IMR-90 (cell line): ENCODE measurements around the gene MTG1. TPM values are rescaled to one million over a fixed set of nuclear protein-coding genes. Genes with fewer than 3 reads are reported as not detected.

Source experiments
- ATAC-seq: fragments of 200-7000 bp; cut with Tn5 transposase; 2 replicates; pipeline ENCODE4 v1.9.1; 2020; ENCODE audit warnings: low read depth, mild to moderate bottlenecking, moderate library complexity
- BruUV-seq: library from RNA; stranded (reverse); fragments of 400-500 nt; replicated peaks from 2 replicates; lab custom pipeline; 2021; lab: Mats Ljungman, UMichigan
- CTCF ChIA-PET: fragments of 300-600 bp; formaldehyde crosslinking; extraction: SDS; loops from one replicate; lab custom pipeline; 2021; ENCODE audit warnings: antibody characterized with exemption; lab: Yijun Ruan, JAX
- POLR2A ChIA-PET: fragments of 300-600 bp; sonication (Branson Sonifier 250); formaldehyde crosslinking; loops from one replicate; lab custom pipeline; 2022; ENCODE audit warnings: antibody characterized with exemption; ENCODE audit not compliant: unreplicated experiment; lab: Charles Lee
- DNase-seq: peaks from one replicate; pipeline ENCODE4 v3.0.0; 2013
- H2AFZ ChIP-seq: replicated peaks from 2 replicates; pipeline ENCODE3; 2013; ENCODE audit warnings: low read length, mild to moderate bottlenecking; ENCODE audit not compliant: poor library complexity
- H2AK5ac ChIP-seq: 2 replicates; pipeline ENCODE4 v1.6.1; 2013; ENCODE audit warnings: low read depth, low read length, inconsistent platforms
- H2AK9ac ChIP-seq: replicated peaks from 2 replicates; pipeline ENCODE3; 2013; ENCODE audit warnings: mild to moderate bottlenecking, low read depth, low read length, moderate library complexity; ENCODE audit not compliant: poor library complexity
- H2BK120ac ChIP-seq: 2 replicates; pipeline ENCODE4 v1.6.1; 2013; ENCODE audit warnings: low read depth, low read length, inconsistent platforms
- H2BK15ac ChIP-seq: 3 replicates; pipeline ENCODE4 v1.6.1; 2013; ENCODE audit warnings: low read depth, low read length, inconsistent platforms
- H2BK20ac ChIP-seq: 2 replicates; pipeline ENCODE4 v1.6.1; 2013; ENCODE audit warnings: low read depth, mild to moderate bottlenecking, inconsistent platforms, low read length, moderate library complexity
- H2BK5ac ChIP-seq: 2 replicates; pipeline ENCODE4 v1.6.1; 2013; ENCODE audit warnings: mild to moderate bottlenecking, low read depth, low read length, inconsistent platforms; ENCODE audit not compliant: poor library complexity, severe bottlenecking
- H3K14ac ChIP-seq: replicated peaks from 2 replicates; pipeline ENCODE4 v1.6.1; 2013; ENCODE audit warnings: low read depth, low read length, inconsistent platforms
- H3K18ac ChIP-seq: 2 replicates; pipeline ENCODE4 v1.6.1; 2013; ENCODE audit warnings: low read depth, low read length, control low read depth
- H3K23ac ChIP-seq: 2 replicates; pipeline ENCODE4 v1.6.1; 2013; ENCODE audit warnings: low read depth, low read length, inconsistent platforms
- H3K27ac ChIP-seq: 2 replicates; pipeline ENCODE4 v1.5.1; 2013; ENCODE audit warnings: mild to moderate bottlenecking, control low read depth, low read length; ENCODE audit not compliant: insufficient read depth
- H3K27me3 ChIP-seq: 2 replicates; pipeline ENCODE4 v1.6.1; 2013; ENCODE audit warnings: low read length; ENCODE audit not compliant: control insufficient read depth, insufficient read depth
- H3K36me3 ChIP-seq: 2 replicates; pipeline ENCODE4 v1.6.1; 2013; ENCODE audit warnings: low read length, mixed read lengths; ENCODE audit not compliant: control insufficient read depth, insufficient read depth
- H3K4ac ChIP-seq: 2 replicates; pipeline ENCODE4 v1.6.1; 2013; ENCODE audit warnings: low read depth, low read length, inconsistent platforms
- H3K4me1 ChIP-seq: 2 replicates; pipeline ENCODE4 v1.6.1; 2013; ENCODE audit warnings: low read length, mixed read lengths; ENCODE audit not compliant: control insufficient read depth, insufficient read depth
- H3K4me2 ChIP-seq: 2 replicates; pipeline ENCODE4 v1.6.1; 2013; ENCODE audit warnings: low read depth, mild to moderate bottlenecking, control low read depth, low read length, moderate library complexity
- H3K4me3 ChIP-seq: 2 replicates; pipeline ENCODE4 v1.5.1; 2013; ENCODE audit warnings: low read depth, mild to moderate bottlenecking, control low read depth, low read length, moderate library complexity; ENCODE audit not compliant: insufficient read depth
- H3K56ac ChIP-seq: 2 replicates; pipeline ENCODE4 v1.6.1; 2013; ENCODE audit warnings: low read length, inconsistent platforms; ENCODE audit not compliant: insufficient read depth; ENCODE audit errors: extremely low read depth
- H3K79me1 ChIP-seq, 2 experiments: 2 replicates each; pipeline ENCODE4 v1.6.1; 2013; ENCODE audit warnings: low read length in 2 of 2, inconsistent platforms in 1 of 2, low read depth in 1 of 2
- H3K9ac ChIP-seq: 2 replicates; pipeline ENCODE4 v1.6.1; 2013; ENCODE audit warnings: low read depth, low read length, control low read depth
- H3K9me1 ChIP-seq: 2 replicates; pipeline ENCODE4 v1.6.1; 2013; ENCODE audit warnings: low read length, inconsistent platforms; ENCODE audit not compliant: insufficient read depth
- H3K9me3 ChIP-seq: 2 replicates; pipeline ENCODE4 v1.6.1; 2013; ENCODE audit warnings: low read length; ENCODE audit not compliant: control insufficient read depth, insufficient read depth
- H4K20me1 ChIP-seq: 2 replicates; pipeline ENCODE4 v1.6.1; 2013; ENCODE audit warnings: low read length, inconsistent platforms; ENCODE audit not compliant: insufficient read depth
- H4K5ac ChIP-seq: 2 replicates; pipeline ENCODE4 v1.6.1; 2013; ENCODE audit warnings: mild to moderate bottlenecking, low read depth, low read length, control low read depth
- H4K8ac ChIP-seq, 2 experiments: 2 replicates each; pipeline ENCODE4 v1.6.1; 2013; ENCODE audit warnings: low read depth in 2 of 2, low read length in 2 of 2, control low read depth in 1 of 2, inconsistent platforms in 1 of 2
- H4K91ac ChIP-seq: 2 replicates; pipeline ENCODE4 v1.6.1; 2013; ENCODE audit warnings: low read depth, low read length, inconsistent platforms; ENCODE audit not compliant: insufficient read depth
- FOS ChIP-seq: fragments of 150-350 bp; IDR thresholded peaks from 2 replicates; pipeline ENCODE4 v1.6.1; 2016; ENCODE audit warnings: low read depth, low read length
- MAZ ChIP-seq: IDR thresholded peaks from 2 replicates; pipeline ENCODE4 v1.6.1; 2012; ENCODE audit warnings: low read depth, mild to moderate bottlenecking, low read length, improper control_type of control experiment, moderate library complexity, borderline replicate concordance
- NFE2L2 ChIP-seq: fragments of 150-350 bp; IDR thresholded peaks from 2 replicates; pipeline ENCODE4 v1.6.1; 2016; ENCODE audit warnings: low read depth, mild to moderate bottlenecking, low read length
- RAD21 ChIP-seq: IDR thresholded peaks from 2 replicates; pipeline ENCODE4 v1.6.1; 2012; ENCODE audit warnings: low read length, improper control_type of control experiment
- RCOR1 ChIP-seq: IDR thresholded peaks from 2 replicates; pipeline ENCODE4 v1.6.1; 2012; ENCODE audit warnings: mild to moderate bottlenecking, low read length, improper control_type of control experiment; ENCODE audit not compliant: insufficient replicate concordance
- SMC3 ChIP-seq: fragments of 150-350 bp; IDR thresholded peaks from 2 replicates; pipeline ENCODE4 v1.6.1; 2016; ENCODE audit warnings: low read depth, mild to moderate bottlenecking, antibody characterized with exemption, low read length, moderate library complexity
- WGBS, 2 experiments: methylation state at CpG; one replicate each; pipeline versions ENCODE4 v1.1.5 to v1.1.7; 2013; ENCODE audit warnings: missing lambda C conversion rate in 2 of 2; ENCODE audit not compliant: insufficient read length in 1 of 2; ENCODE audit errors: extremely low coverage in 2 of 2; 5-methylcytosine and 5-hydroxymethylcytosine counted together
- dilution Hi-C: fragments of 300-500 bp; cut with HindIII; formaldehyde crosslinking; loops from one replicate; pipeline ENCODE4 v1.14.3; 2018; ENCODE audit warnings: low sequenced_read_pairs; ENCODE audit not compliant: unreplicated experiment
- in situ Hi-C: fragments of 300-500 bp; cut with MboI; formaldehyde crosslinking; loops from 3 replicates; pipeline ENCODE4 v1.14.3; 2019; ENCODE audit warnings: low sequenced_read_pairs, inconsistent platforms, mixed read lengths
- intact Hi-C: fragments of 100-400 bp; cut with micrococcal nuclease; formaldehyde crosslinking; loops from 2 replicates; pipeline ENCODE4 v1.10.0; 2022
- polyA plus RNA-seq, 3 experiments: library from polyadenylated mRNA; depleted of rRNA; stranded (reverse); fragments of >200 nt; gene quantifications; 2 replicates each; pipeline ENCODE4 v1.2.3, GENCODE V29; 2012; ENCODE audit warnings: low replicate concordance in 1 of 3
- total RNA-seq: library from RNA; depleted of rRNA; stranded (reverse); fragments of >200 nt; gene quantifications from 2 replicates; pipeline ENCODE4 v1.2.3, GENCODE V29; 2012
- TF ChIP-seq, protein P1 (sequence below): fragments of 150-350 bp; IDR thresholded peaks from 2 replicates; pipeline ENCODE4 v1.6.1; 2017; ENCODE audit warnings: mild to moderate bottlenecking, antibody characterized with exemption, low read length, low read depth
- TF ChIP-seq, protein P2 (sequence below): conservative IDR thresholded peaks from 2 replicates; pipeline ENCODE4 v1.5.1; 2012; ENCODE audit warnings: mild to moderate bottlenecking, low read depth, low read length, improper control_type of control experiment

The MTG1 gene
- total and polyA plus RNA-seq, 2 of the 4 experiments (the other 2 are of a cell fraction), result 38.5 to 64.8 TPM

DNA sequence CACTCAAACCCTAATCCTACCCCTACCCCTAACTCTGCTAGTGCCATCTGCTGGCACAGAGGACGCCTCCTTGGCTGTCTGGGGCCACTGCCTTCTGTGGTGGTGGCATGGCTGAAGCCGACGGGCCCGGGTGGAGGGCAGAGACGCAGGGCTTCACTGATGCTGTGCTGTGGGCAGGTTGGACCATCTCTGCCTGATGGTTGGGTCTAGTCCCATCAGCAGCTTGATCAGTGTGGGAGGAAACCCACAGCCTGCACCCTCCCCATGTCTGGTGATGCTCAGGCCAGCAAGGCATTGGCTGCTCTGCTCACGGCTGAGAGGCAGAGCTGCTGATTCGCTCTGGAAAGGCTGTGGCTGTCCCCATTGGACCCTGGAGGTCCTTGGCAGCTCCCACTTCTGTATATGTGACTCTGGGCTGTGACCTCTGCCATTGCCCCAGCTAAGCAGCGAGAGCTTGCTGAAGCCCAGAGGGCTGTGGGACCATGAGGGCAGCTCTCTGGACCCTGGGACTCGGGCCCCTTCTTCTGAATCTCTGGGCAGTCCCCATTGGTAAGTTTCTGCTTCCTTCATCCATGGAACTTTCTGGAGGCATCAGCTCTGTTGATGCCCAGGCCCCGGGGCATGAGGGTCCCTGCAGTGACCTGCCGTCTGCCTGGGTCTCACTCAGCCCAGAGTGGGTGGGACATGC is 59.7 kb downstream of the MTG1 start, which contains the start of gene SCART1:
SCART1 (plus strand) TSS at position 430 of the 688 bp plus-strand sequence; CDS start at position 483, 53 bp downstream.
- no peak within 1 kb of the TSS for H2BK20ac ChIP-seq
- H3K27ac ChIP-seq, result no peak within 1 kb of the TSS
- TF ChIP-seq NFE2L2 (no peak), RCOR1 (no peak), MAZ (no peak), SMC3 (no peak), RAD21 (no peak), FOS (no peak)
- TF ChIP-seq, protein P1, sequence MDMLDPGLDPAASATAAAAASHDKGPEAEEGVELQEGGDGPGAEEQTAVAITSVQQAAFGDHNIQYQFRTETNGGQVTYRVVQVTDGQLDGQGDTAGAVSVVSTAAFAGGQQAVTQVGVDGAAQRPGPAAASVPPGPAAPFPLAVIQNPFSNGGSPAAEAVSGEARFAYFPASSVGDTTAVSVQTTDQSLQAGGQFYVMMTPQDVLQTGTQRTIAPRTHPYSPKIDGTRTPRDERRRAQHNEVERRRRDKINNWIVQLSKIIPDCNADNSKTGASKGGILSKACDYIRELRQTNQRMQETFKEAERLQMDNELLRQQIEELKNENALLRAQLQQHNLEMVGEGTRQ, result no peak
- TF ChIP-seq, protein P2, sequence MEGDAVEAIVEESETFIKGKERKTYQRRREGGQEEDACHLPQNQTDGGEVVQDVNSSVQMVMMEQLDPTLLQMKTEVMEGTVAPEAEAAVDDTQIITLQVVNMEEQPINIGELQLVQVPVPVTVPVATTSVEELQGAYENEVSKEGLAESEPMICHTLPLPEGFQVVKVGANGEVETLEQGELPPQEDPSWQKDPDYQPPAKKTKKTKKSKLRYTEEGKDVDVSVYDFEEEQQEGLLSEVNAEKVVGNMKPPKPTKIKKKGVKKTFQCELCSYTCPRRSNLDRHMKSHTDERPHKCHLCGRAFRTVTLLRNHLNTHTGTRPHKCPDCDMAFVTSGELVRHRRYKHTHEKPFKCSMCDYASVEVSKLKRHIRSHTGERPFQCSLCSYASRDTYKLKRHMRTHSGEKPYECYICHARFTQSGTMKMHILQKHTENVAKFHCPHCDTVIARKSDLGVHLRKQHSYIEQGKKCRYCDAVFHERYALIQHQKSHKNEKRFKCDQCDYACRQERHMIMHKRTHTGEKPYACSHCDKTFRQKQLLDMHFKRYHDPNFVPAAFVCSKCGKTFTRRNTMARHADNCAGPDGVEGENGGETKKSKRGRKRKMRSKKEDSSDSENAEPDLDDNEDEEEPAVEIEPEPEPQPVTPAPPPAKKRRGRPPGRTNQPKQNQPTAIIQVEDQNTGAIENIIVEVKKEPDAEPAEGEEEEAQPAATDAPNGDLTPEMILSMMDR, result no peak
- no peak within 1 kb of the TSS for H3K23ac ChIP-seq
- H2AFZ ChIP-seq, result no peak within 1 kb of the TSS
- no peak within 1 kb of the TSS for H4K5ac ChIP-seq
- no peak within 1 kb of the TSS for H3K4me3 ChIP-seq
- H3K4me2 ChIP-seq, result no peak within 1 kb of the TSS
- no peak within 1 kb of the TSS for H2AK9ac ChIP-seq
- no peak for ATAC-seq
- BruUV-seq, result no TSS peak
- no peaks in the 10 kb centered on the region for H3K4me1 ChIP-seq
- no peak within 1 kb of the TSS for H4K8ac ChIP-seq
- H3K9ac ChIP-seq, result no peak within 1 kb of the TSS
- dilution Hi-C loops (no loop called here), in situ Hi-C loops (no loop called here), intact Hi-C loops (no loop called here)
- H4K91ac ChIP-seq, result no peak within 1 kb of the TSS
- H2BK5ac ChIP-seq, result no peak within 1 kb of the TSS
- no peak within 1 kb of the TSS for H2BK120ac ChIP-seq
- no peaks in the 10 kb centered on the region for H3K9me1 ChIP-seq
- no peak within 1 kb of the TSS for H3K18ac ChIP-seq
- no peaks in the 10 kb centered on the region for H4K20me1 ChIP-seq
- no peaks in the 10 kb centered on the region for H3K36me3 ChIP-seq
- H3K9me3 ChIP-seq, result peaks cover 1% of the 10 kb centered on the region; the same call in 1 of the 2 replicates
- ChIA-PET POLR2A (no interaction called here), CTCF (no interaction called here)
- H3K14ac ChIP-seq, result no peak within 1 kb of the TSS
- no peak within 1 kb of the TSS for H3K4ac ChIP-seq
- H3K27me3 ChIP-seq, result no peaks in the 10 kb centered on the region
- 67% methylated on average over 3 of the region's 11 CpGs; no CpG with 5 or more reads in 1 of the 2 experiments for WGBS, 2 experiments
- no peaks in the 10 kb centered on the region for H3K79me1 ChIP-seq
- DNase-seq, result no peak
- no peak within 1 kb of the TSS for H2BK15ac ChIP-seq
- H3K56ac ChIP-seq, result no peak within 1 kb of the TSS
- no peak within 1 kb of the TSS for H2AK5ac ChIP-seq
